T follicular helper cell (primary cell): ENCODE results near the gene ABHD14A.

Experiments used
- DNase-seq: peaks from one replicate; pipeline ENCODE4 v3.0.0-alpha.2; 2020; ENCODE audit warnings: low read depth

The ABHD14A gene

DNA sequence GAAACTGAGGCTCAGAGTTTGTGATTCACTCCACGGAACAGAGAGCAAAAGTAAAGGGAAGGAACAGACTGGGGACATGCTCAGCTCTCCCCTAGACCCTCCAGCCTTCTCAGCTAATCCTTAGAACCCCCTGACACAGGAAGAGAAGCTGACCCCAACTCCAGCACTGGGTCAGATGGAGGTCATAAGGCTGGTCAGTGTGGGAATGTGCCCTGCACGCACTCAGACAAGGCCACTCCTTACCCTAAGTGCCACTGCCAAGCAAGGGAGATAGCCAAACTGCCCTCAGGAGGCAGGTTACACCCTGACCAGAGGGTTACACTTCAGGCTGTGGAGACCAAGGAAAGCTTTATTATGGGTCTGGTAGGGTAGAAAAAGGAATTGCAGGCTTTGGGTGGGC lies 19.7 kb downstream of the ABHD14A start:
- DNase-seq: no peak

DNA sequence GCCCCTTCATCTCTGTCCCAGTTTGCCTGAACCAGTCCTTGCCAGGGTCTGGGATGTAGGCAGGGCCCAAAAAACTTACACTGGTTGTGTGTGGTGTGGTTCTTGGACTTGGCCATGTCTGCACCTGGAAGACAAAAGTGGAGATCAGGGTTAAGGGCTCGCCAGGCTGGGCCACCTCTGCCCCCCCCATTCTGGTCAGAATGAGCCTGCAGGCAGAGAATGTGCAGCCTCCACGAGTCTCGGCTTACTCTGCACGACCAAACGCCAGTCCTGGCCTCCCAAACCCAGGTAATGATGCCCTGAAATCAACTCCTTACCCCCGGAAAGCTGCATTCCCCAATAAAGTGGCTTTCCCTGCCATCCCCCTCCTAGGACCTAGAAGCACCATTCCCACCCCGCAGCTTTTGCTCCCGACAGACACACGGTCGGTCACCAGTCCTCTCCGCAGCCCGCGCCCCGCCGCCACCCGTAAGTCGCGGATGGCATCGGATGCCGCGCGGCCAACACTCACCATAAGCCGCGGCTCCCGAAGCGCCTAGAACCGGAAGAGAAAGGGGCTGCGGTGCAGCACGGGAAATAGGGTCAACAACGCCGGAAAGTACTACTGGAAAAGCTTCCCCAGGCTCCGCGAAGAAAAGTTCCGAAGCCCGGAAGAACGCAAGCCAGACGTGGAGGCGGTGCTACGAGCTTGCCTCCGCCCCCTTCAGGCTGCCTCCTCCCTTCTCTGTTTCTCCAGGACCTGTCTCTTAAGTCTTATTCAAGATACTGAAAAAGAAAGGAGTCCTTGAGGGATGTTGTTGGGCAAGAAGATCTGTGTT lies 20.7 kb downstream of the ABHD14A start, which contains the start of gene RPL29:
RPL29 (minus strand) TSS at position 550 of the 818 bp plus-strand sequence; CDS start at position 116, 434 bp downstream.
- peak; percentile 89 for DNase-seq

DNA sequence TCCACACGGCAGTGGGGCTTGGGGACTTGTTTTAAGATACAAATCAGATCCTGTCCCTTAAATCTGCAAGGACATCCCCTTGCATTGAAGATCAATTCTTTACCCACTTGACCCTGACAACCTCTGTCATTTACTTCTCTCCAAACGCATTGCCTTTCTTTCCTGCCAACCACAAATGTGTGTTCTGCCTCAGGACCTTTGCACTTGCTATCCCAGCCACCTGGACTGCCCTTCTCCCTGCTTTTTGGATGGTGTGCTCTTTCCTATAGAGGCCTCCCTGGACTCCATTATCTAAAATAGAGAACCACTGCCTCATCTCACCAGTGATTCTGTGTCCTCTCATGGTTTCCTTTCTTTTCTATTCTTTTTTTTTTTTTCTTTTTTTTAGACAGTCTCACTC lies 22.3 kb downstream of the ABHD14A start:
- no peak for DNase-seq

DNA sequence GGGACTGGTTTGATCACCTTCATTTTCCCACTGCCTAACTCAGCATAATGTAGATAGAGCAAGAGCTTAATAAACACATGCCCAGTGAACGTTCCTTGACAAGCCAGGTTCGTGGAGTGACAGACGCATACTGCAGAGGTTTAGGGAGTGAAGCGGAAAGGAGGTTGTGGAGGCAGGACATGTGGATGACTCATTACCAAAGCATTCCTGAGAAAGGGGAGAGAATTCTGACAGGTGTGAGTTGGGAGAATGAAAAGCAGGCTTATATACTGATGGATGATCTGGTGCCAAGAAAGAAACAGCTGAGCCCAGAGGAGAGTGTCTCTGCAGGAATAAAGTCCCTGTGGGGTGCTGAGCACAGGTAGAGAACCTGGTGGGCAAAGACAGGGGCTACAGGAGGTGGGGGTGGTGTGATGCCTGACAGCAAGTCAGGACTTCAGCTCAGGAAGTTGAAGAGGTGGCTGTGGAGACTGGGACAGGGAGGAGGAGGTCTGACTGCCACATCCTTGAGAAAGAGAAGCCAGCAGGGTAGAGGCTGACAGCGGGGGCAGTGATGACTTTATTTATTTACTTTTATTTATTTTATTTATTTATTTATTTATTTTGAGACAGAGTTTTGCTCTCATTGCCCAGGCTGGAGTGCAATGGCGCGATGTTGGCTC lies 23.2 kb downstream of the ABHD14A start:
- DNase-seq: no peak

DNA sequence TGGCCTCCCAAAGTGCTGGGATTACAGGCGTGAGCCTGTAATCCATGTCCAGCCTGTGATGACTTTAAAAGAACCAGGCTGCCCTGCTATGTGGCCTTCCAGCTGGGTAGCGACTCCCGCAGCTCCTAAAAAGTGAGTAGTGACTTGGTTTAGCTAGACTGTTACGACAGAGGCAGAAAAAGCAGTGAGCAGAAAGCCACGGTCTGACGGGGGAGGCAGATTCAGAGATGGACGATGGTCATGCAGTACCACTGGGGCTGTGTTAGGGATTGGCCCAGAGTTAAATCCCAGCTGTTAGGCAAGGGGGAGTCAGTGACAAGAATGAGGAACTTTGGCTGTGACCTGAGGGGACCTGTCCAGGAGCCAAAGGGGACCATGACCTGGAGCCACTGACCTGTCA lies 23.9 kb downstream of the ABHD14A start:
- no peak for DNase-seq

DNA sequence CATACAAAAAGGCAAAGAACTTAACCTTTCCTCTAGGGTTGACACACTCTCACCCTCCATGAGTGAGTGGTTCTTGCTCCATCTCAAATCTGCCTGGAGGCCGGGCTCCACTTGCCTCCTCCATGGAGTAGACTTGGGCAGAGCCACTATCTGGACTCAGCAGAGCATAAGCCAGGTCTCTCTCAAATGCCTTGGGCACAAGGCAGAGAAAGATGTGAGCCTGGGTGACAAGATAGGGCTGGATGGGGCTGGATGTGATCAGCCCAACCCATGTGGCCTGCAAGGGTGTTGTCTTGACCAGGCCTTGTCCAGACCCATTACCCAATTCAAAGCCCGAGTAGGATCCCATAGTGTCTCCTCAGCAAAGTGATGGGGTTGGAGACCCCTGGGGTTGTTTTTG lies 25.0 kb downstream of the ABHD14A start:
- DNase-seq: no peak

DNA sequence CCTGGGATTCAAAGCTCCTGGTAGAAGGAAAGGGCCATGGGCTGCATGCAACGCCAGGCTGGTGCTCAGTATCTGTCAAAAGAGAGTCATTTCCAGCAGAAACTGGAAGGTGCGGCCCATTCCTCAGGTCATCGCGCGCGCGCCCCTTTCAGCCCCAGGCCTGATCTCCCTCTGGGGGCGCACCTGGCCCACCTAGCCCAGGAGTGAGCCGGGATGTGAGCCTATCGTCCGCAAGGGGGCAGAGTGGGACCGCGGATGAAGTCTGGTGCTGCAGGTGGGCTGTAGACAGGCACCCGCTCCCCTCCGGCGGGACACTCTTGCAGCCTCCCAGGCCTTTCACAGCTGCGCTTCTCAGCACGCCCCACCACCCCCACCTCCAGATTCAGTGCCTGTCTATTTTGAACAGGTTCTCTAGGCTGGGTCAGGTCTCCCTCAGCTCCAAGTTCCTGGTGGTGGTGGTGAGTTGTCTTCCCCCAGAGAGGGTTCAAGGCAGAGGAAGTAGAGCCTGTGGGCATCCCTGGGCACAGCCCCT lies 26.6 kb downstream of the ABHD14A start:
- peak; percentile 79 for DNase-seq

DNA sequence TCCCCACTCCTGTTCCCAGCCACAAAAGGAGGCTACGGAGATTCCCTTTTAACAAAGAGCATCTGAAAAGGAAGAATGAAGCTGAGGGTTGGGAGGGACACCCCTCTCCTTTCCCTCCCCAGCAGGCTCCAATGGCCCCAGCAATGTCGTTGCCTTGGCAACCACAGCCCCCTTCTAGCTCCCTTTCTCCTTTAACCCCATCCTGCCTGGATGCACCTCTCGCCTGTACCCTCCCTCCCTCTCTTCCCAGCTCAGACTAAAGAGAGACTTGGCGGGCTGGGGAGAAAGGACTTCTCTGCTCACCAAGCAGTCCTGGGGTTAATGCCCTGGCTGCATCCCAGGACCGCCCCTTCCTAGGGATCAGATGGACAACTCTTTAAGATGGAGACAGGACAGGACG lies 27.9 kb downstream of the ABHD14A start:
- no peak for DNase-seq

DNA sequence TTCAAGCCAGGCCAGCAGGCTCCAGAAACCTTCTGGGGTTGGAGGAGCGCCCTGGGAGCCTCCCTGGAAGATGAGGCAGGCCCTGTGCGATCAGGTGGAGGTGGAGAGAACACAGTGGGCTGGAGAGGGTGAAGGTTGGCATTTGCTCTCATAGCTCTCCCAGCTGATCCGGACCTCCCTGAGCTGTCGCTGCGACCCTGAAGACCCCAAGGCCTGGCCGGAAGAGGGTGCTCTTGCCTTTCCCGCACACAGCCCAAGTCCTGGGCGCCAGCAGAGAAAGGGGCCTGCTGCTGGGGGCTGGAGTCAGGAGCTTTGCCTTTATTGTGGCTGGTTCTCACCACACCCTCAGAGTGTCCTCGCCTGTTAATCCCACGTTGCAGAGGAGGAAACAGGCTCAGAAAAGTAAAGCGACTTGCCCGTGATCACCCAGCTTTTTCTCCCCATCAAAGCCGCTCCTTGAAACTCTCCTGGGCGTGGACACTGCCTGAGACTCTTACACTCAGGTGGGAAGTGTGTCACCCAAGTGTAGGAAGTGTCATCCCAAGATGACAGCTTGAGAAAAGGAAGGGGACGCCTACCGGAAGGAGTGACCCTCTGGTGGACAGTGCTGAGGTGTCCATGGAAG lies 29.4 kb downstream of the ABHD14A start:
- no peak for DNase-seq

DNA sequence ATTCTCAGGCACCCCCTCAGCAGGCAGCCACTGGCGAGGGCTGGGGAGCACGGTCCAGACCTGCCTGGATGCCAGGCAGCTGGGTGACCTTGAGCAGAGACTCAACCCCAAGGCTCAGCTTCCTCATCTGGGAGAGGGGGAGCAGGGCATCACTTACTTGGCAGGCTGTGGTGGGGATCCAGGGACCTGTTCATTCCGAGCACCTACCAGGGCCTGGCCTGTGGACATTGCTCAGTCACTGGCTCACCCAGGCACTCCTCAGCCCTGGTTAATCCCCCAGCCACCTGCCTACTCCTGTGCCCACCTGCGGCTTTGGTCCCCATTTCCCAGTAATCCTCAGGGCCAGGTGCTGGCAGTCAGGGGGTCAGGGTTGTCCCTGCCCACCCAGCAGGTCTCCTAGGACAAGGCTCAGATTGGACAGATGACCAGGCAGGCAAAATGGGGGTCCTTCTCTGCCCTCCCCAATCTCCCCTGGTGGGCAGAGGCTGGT lies 30.1 kb downstream of the ABHD14A start:
- DNase-seq: no peak

DNA sequence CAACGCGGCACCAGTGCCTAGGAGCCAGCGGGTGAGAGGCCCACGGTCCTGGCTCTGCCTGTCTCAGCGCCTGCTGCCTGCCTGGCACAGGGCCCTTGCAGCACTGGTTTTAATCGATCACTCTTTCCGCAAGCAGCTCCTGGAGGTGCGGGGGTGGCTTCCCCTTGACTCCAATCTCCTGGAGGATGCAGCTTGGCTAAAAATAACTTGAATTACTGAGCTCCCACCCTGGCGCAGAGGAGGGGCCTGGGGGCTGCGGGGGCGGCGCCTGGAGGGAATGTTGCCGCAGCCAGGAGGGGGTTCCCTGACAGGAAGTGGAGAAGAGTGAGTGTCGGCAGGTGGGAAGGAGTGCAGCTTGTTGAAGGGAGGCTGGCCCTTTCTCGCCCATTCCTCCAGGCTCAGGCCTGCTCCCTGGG lies 30.7 kb downstream of the ABHD14A start:
- no peak for DNase-seq

DNA sequence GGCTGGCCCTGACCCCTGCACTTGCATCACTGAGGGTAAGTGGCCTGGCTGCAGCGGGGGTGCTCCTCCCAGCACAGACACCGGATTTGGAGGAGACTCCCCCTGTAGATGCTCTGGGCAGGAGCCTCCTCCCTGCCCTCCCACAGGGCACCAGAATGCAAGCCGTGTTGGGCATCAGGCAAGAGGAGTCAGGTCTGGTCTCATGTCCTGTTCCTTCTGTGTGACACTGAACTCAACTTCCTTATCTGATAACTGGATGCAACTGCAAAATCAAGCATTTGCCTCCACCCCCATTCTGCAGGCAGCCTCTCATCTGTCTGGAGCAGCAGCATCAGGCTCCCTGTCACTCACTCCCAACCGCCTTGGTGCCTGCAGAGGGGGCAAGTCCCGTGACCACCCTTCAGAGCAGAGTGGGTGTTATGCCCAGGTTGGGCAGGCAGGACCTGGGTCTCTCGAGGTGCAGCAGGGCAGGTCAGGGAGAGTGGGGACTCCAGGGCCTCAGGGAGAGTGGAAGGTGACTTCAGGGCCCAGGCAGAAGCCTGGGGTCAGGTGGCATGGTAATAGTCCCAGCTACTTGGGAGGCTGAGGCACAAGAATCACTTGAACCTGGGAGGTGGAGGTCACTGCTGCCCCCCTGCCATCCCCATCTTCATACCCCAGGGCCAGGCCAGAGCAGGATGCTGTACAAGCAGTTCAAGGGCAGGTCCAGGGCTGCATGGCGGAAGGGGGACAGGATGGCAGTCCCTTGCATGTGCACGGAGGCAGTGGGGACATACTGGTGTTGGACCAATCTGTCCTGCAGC lies 31.4 kb downstream of the ABHD14A start:
- no peak for DNase-seq

DNA sequence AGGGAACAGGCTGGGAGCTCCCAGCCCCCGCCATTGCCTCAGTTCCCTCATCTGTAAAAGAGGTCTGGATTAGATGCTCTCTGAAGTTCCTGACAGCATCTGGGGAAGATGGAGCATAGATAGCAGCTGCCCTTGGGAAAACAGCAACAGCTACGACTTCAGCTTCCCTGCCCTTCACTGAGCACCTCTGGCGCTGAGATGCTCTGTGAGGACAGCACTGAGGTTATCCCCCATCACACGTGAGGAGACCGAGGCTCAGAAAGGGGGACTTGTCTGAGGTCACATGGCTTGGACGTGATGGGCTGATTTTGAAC lies 31.9 kb downstream of the ABHD14A start:
- DNase-seq: no peak

DNA sequence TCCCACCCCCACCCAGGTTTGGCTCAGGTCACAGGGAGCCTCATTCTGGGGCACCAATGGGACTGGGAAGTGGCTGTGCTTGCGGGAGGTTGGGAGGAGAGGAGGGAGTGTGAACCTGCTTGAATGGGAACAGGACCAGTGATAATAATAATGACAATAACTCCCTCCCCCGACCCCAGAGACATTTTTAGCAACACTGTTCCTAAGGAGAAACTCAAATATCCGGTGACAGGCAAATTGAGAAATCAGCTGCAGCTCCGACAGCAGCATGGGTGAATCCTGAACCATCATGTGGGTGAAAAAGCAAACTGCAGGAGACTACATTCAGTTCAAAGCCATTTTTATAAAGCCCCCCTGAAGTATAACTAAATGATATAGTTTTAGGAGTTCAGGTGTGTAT lies 32.4 kb downstream of the ABHD14A start:
- no peak for DNase-seq

DNA sequence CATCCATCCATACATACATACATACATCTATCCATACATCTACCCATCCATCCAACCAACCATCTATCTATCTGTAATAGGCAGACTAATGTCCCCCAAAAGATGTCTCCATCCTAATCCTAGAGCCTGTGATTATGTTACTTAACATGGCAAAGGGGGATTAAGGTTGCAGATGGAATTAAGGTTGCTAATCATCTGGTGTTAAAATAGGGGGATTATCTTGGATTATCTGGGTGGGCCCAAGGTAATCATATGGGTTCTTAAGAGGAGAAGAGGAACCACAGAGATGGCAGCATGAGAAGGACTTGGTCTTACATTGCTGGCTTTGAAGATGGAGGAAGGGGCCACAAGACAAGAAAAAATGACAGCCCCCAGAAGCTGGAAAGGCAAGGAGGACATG lies 35.6 kb downstream of the ABHD14A start:
- DNase-seq: no peak

DNA sequence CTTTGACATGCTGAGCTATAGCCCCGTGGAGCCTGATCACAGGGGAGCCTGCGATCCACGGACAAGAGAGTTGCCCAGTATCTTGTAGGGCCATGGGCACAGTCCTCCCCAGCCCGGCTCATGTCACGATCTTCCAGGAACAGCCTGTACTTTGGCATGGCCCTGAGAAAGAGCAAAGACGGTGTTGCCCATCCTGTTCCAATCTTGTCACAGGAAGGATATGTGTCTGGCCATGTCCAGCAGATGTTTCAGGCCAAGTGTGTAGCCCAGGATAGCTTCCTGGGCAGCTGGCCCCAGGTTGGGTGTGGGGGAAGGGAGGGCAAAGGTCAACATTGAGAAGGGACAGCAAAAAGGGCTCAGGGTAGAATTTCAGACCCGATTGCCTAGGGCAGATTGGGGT lies 37.8 kb downstream of the ABHD14A start:
- no peak for DNase-seq

DNA sequence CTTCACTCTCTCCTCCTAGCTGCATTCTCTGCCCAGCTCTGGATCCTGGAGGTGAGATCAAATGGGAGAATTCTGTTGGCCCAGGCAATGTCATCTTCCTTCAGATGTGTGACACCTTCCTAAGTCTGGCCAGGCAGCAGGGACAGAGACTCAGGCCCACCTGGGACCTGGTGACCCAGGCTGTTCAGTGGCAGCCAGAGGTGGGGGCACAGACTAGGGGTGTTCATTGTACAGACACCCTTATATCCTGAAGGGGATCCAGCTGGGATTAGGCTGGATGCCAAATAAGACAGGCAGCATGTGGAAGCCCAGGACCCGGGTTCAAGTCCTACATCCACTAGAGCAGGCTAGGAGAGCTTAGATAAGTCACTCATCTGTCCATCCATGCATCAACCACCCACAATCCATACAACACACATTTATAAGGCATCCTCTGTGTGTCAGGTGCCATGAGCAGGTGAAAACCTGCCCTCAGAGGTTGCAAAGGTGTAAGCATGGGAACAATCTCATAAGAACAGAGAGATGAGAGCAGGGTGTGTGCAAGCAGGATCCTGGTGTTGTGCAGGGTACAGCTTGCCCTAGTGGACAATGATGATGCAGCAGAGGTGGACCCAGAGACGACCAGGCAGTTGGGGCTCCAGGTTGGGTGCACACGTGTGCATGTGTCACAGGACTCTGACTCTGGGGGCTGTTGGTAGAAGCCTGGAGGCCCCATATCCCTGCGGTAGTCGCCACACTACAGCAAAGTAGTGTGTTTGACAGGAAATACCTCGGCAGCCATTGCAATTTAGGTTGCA lies 39.1 kb downstream of the ABHD14A start:
- DNase-seq: no peak

DNA sequence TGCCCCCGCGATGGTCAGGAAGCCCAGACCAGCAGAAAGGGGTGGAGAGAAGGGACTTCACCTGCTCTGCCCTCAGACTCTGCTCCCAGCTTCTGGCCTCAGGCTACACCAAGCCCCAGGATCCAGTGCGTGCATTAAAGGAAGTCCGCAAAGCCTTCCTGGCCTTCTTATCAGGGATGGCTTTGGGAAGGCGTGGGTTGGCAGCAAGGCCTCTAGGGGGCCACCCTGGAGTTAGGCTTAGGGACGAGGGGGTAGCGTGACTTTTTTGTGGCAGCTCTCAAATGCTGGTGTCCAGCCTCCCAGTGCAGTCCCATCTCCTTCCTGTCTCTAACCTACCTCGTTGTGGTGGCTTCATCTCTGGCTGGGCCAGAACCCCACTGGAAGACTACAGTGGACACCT lies 39.7 kb downstream of the ABHD14A start:
- DNase-seq: no peak

DNA sequence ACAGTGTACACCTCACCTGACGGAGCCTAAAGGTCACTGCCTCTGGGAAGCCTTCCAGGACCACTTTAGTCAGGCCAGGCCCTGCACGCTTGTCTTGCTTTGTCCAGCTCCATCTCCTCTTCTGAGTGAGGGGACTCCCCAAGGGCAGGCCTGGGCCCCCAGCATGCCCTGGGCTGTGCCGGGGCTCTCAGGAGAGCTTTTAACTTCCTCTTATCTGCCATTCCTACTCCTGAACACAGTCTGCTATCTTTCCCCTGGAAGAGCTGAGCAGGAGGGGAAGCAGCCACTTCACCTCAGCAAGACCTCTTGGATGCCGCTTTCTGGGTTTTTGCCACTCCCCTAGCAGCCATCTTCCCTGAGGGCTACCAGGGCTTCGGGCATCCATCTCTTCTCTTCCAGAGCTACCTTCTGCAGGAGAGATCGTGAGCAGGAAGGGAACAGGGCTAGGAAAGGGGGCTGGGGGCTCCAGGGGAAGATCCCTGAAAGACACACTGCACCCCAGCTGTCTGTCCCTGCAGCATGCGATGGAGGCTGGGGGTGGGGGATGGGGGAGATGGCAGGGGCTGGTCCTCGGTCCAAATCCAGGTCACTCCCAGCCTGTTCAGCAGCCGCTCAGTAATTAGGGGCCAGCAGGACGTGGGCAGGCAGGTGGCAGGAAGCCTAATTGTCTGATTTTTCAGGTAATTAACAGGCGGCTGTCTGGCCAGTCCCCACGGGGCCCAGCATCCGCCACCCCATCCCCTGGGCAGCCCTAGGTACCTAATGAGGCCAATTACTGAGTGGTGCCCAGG lies 40.8 kb downstream of the ABHD14A start:
- no peak for DNase-seq

DNA sequence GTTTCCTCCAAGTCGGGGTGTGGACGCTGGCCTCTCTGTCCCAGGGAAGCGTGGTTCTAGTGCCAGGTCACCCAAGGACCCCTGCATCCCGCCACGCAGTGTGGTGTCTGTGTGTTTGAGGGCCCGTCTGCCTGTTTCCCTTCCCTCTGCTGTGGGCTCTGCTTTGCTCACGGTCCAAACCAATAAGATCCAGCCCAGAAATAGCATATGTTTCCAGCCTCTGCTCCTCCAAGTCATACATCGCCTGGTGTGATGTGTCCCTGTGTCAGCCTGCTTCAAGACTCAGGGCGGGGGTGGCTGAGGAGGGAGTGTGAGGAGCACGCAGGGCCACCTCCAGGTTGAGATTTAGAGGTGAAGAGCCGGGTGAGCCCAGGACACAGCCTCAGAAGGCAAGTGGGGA lies 42.7 kb downstream of the ABHD14A start:
- DNase-seq: no peak
